ENCODE measurements around the gene RNF213. TPM values are rescaled to one million over a fixed set of nuclear protein-coding genes. Genes with fewer than 3 reads are reported as not detected.

RNF213 gene
- total RNA-seq, 1 donor from 2014 or later, result 80.5 TPM

DNA sequence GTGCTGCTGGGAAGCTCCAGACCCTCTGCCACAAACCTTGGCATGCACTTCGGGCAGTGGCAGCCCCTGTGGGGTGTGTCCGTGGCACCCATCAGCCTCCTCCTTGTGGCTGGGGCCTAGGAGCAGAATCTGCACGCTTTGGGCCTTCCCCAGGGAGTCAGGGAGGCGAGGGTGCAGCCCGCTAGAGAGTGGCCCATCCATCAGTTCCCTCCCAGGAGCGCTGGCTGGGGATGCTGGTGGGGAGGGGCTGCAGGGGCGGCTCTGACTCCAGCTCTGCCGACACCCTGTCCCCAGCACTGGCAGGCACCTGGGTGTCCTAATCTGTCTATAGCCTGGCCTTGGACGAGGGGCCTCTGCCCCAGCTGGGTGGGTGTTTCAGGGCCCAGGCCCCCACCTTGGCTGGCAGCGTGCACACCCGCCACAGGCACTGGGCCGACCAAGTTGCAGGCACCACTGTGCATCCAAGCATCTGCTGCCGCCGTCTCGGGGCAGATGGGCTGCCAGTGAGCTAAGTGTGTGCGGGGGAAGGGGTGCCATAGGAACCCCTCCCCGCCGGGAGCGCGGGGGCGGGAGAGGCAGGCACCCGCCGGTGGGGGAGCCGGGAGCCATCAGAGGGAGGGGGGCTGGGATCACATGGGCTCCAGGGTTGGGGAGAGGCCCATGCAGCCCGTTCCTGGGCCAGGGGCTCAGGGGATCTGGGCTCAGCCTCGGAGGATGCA is 184.5 kb downstream of the RNF213 start:
- H3K4me3 ChIP-seq (ENCODE audit: low read depth, low read length), result no peak overlapping the region
- TF ChIP-seq, protein P1, sequence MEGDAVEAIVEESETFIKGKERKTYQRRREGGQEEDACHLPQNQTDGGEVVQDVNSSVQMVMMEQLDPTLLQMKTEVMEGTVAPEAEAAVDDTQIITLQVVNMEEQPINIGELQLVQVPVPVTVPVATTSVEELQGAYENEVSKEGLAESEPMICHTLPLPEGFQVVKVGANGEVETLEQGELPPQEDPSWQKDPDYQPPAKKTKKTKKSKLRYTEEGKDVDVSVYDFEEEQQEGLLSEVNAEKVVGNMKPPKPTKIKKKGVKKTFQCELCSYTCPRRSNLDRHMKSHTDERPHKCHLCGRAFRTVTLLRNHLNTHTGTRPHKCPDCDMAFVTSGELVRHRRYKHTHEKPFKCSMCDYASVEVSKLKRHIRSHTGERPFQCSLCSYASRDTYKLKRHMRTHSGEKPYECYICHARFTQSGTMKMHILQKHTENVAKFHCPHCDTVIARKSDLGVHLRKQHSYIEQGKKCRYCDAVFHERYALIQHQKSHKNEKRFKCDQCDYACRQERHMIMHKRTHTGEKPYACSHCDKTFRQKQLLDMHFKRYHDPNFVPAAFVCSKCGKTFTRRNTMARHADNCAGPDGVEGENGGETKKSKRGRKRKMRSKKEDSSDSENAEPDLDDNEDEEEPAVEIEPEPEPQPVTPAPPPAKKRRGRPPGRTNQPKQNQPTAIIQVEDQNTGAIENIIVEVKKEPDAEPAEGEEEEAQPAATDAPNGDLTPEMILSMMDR (conservative IDR thresholded peaks at IDR 0.05; ENCODE audit: low read depth, low read length), result no peak
- no peak for DNase-seq (ENCODE audit: low read depth)

DNA sequence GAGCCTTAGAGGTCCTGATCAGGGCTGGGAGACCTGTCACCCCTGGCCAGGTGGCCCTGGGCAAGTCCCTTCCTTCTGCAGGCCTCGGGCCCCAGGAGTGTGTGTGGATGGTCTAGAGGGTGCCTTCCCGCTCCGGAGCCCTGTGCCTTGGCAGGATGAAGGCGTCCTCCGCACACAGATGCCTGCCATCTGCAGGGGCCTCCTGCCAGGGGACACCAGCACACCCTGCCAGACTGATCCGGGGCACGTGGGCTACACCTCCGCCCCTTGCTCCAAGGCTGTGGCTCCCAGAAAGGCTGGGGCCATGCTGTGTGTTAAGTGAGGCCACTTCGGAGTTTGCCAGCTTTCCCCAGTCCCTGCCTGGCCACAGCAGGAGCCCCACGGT is 185.1 kb downstream of the RNF213 start:
- TF ChIP-seq, protein P1 (conservative IDR thresholded peaks at IDR 0.05; ENCODE audit: low read depth, low read length), result no peak
- no peak overlapping the region for H3K4me3 ChIP-seq (ENCODE audit: low read depth, low read length)
- DNase-seq (ENCODE audit: low read depth), result no peak

DNA sequence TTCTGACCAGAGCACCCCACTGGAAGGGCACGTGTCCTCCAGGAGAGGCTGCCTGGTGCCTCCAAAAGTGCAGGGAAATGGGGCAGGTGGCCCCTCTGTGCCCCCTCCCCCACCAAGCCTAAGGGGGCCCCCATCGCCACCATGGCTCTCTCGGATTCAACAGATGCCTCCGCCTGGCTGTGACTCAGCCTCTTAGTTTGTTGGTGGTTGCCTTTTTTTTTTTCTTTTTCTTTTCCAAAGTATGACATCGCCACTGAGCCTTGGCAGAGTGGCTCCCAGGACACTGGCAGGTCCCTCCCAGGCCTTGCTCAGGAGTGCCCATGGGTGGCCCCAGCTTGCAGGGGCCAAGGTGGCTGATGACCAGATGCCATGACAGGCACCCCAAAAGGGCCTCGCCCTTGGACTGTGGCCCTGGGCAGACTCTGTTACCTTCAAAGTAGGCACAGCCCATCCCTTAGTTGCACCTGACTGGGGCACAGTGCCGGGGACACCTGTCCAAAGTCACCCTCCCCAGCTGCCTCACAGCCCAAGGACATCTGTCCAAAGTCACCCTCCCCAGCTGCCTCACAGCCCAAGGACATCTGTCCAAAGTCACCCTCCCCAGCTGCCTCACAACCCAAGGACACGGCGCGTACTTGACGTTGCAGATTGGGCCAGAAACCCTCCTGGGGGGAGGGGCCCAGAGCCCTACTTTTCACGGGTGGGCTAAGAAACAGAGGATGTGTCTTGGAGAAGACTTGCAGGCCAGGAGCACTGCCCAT is 186.2 kb downstream of the RNF213 start:
- TF ChIP-seq, protein P1 (conservative IDR thresholded peaks at IDR 0.05; ENCODE audit: low read depth, low read length), result no peak
- DNase-seq (ENCODE audit: low read depth), result no peak

DNA sequence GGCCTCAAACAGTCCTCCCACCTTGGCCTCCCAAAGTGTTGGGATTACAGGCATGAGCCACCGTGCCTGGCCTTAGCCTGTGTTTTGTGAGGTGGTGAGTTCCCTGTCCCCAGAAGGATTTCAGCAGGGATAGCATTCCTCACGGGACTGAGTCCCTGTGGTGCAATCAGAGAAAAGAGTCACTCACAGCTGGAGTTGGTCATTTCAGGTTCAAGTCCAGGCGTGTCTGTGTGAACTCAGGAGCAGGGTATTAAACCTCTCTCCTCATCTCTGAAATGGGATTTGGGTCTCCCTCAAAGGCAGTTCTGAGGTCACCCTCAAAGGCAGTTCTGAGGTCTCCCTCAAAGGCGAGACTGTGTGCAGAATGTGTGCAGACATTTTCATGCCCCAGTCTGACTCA is 187.1 kb downstream of the RNF213 start:
- no peak for DNase-seq (ENCODE audit: low read depth)

More for the DNA sequence above, 186.2 kb downstream of the RNF213 start:
- no peak overlapping the region for H3K4me3 ChIP-seq (ENCODE audit: low read depth, low read length)

More for the DNA sequence above, 187.1 kb downstream of the RNF213 start:
- no peak overlapping the region for H3K4me3 ChIP-seq (ENCODE audit: low read depth, low read length)
- TF ChIP-seq, protein P1 (conservative IDR thresholded peaks at IDR 0.05; ENCODE audit: low read depth, low read length), result no peak

Other genes starting within 250 kb of the RNF213 start
- 19.9 and 25.7 TPM in 2 replicates for gene TBC1D16, start 225.0 kb upstream of the RNF213 start, total RNA-seq
- 1.3 and 2.2 TPM in 2 replicates for gene CCDC40, start 224.2 kb upstream of the RNF213 start, total RNA-seq
- gene GAA, start 159.3 kb upstream of the RNF213 start, total RNA-seq, result 8.9 and 21.8 TPM in 2 replicates
- gene EIF4A3, start 113.7 kb upstream of the RNF213 start, total RNA-seq, result 122 and 123 TPM in 2 replicates
- 0.06 and 0.36 TPM in 2 replicates for gene CARD14, start 90.8 kb upstream of the RNF213 start, total RNA-seq
- gene SGSH, start 40.5 kb upstream of the RNF213 start, total RNA-seq, result 11.4 and 24.2 TPM in 2 replicates
- 5.3 and 7.6 TPM in 2 replicates for gene SLC26A11, start 40.4 kb upstream of the RNF213 start, total RNA-seq
- 8.5 and 13.5 TPM in 2 replicates for gene ENDOV, start 154.3 kb downstream of the RNF213 start, total RNA-seq
- 0.07 TPM in 1 of 2 replicates, not detected in the other for gene NPTX1, start 215.8 kb downstream of the RNF213 start, total RNA-seq